KMS-11 (cell line): Measurements from ENCODE around the gene MN1.

Source experiments
- H2AFZ ChIP-seq: fragments of 200-600 bp; sonication (generic); 2 replicates; pipeline ENCODE4 v1.6.1; 2016; ENCODE audit warnings: antibody characterized with exemption, mixed run types, low read depth
- H3K27ac ChIP-seq: fragments of 200-600 bp; sonication (generic); 2 replicates; pipeline ENCODE4 v1.6.1; 2016; ENCODE audit warnings: mild to moderate bottlenecking, mixed run types
- H3K27me3 ChIP-seq: fragments of 200-600 bp; sonication (generic); 2 replicates; pipeline ENCODE4 v1.6.1; 2017; ENCODE audit warnings: mild to moderate bottlenecking, low read depth, mixed run types, moderate library complexity; ENCODE audit not compliant: insufficient read depth
- H3K36me3 ChIP-seq: fragments of 200-600 bp; sonication (generic); 2 replicates; pipeline ENCODE4 v1.6.1; 2017; ENCODE audit warnings: mild to moderate bottlenecking, mixed run types; ENCODE audit not compliant: insufficient read depth
- H3K4me1 ChIP-seq: fragments of 200-600 bp; sonication (generic); 2 replicates; pipeline ENCODE4 v1.6.1; 2016; ENCODE audit warnings: mild to moderate bottlenecking, low read depth, mixed run types; ENCODE audit not compliant: poor library complexity, severe bottlenecking
- H3K4me2 ChIP-seq: fragments of 200-600 bp; sonication (generic); 2 replicates; pipeline ENCODE4 v1.7.0; 2016; ENCODE audit warnings: mild to moderate bottlenecking, mixed run types
- H3K4me3 ChIP-seq: fragments of 200-600 bp; sonication (generic); IDR thresholded peaks from 2 replicates; pipeline ENCODE4 v1.6.1; 2017; ENCODE audit warnings: low read depth, low read length, mixed read lengths; ENCODE audit not compliant: insufficient read depth
- H3K79me2 ChIP-seq: fragments of 200-600 bp; sonication (generic); 2 replicates; pipeline ENCODE4 v1.6.1; 2016; ENCODE audit warnings: low read depth, mixed run types; ENCODE audit not compliant: insufficient read depth
- H3K9ac ChIP-seq: fragments of 200-600 bp; sonication (generic); 2 replicates; pipeline ENCODE4 v1.6.1; 2016; ENCODE audit warnings: mild to moderate bottlenecking, mixed run types
- H4K20me1 ChIP-seq: fragments of 200-600 bp; sonication (generic); 2 replicates; pipeline ENCODE4 v1.6.1; 2016; ENCODE audit warnings: mild to moderate bottlenecking, mixed run types; ENCODE audit not compliant: insufficient read depth
- CTCF ChIP-seq: fragments of 200-600 bp; sonication (generic); conservative IDR thresholded peaks from 2 replicates; pipeline ENCODE4 v1.6.1; 2017; ENCODE audit warnings: low read depth, mild to moderate bottlenecking, antibody characterized with exemption, low read length, moderate library complexity, mixed read lengths

MN1 gene

DNA sequence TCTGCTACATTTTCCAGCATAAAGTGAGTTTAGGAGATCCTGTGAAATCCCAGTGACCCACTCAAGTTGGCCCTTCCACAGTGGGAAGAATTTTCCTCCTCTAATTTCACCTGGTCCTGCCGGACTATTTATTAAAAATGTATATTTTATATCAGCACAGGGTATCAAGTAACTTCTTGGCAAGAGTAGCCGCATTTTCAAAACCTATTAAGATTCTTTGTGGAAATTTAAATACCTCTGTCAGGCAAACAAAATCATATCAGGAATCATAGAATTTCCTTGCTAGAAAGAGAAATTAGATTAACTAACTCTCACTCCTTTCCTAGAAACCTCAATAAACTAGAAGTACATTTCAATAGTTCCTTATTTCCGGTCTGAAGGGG lies 9.7 kb downstream of the MN1 start:
- Histone ChIP-seq H2AFZ (no peak overlapping the region), H4K20me1 (no peaks in the 10 kb centered on the region), H3K4me2 (no peak overlapping the region), H3K79me2 (no peaks in the 10 kb centered on the region), H3K36me3 (no peaks in the 10 kb centered on the region), H3K4me1 (no peaks in the 10 kb centered on the region), H3K4me3 (no peak overlapping the region), H3K9ac (no peak overlapping the region), H3K27ac (no peak overlapping the region), H3K27me3 (0 out of 2 replicates have a peak, but pooled peaks cover 8% of the 10 kb centered on the region)
- no peak for TF ChIP-seq CTCF

DNA sequence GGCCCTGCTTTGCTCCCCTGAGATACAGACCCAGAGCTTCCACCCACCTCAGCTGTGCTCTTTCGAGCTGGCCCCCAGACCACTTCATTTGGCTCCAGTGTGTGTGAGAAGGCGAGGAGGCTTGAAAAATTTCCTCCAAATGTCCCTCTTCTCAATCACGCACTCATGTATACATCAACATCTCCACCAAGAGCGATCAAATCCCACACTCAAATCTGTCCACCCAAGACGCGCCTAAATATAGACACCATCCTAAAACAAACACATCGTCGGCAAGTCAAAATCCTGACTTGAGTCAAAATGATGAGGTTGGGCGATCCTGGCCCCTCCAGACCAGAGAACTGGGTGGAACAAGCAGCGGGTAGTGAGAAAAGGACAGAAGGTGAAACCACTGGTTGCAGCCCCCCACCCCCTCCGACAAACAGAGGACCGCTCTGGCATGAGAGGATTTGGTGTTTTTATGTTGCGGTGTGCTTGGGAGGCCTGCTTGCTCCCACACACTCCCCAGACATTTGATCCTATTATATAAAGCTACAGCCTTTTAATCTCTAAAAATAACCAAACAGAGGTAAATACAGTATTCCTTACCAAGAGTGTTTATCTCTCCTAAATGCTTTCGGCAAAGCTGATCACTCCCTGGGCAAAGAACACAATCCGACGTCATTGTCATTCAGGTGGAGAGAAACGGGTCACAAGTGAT lies 10.2 kb downstream of the MN1 start:
- Histone ChIP-seq H3K4me1 (no peaks in the 10 kb centered on the region), H3K9ac (no peak overlapping the region), H3K36me3 (no peaks in the 10 kb centered on the region), H3K27me3 (0 out of 2 replicates have a peak, but pooled peaks cover 8% of the 10 kb centered on the region), H4K20me1 (no peaks in the 10 kb centered on the region), H3K4me3 (no peak overlapping the region), H3K4me2 (no peak overlapping the region), H3K79me2 (no peaks in the 10 kb centered on the region), H2AFZ (no peak overlapping the region), H3K27ac (no peak overlapping the region)
- TF ChIP-seq CTCF: no peak

DNA sequence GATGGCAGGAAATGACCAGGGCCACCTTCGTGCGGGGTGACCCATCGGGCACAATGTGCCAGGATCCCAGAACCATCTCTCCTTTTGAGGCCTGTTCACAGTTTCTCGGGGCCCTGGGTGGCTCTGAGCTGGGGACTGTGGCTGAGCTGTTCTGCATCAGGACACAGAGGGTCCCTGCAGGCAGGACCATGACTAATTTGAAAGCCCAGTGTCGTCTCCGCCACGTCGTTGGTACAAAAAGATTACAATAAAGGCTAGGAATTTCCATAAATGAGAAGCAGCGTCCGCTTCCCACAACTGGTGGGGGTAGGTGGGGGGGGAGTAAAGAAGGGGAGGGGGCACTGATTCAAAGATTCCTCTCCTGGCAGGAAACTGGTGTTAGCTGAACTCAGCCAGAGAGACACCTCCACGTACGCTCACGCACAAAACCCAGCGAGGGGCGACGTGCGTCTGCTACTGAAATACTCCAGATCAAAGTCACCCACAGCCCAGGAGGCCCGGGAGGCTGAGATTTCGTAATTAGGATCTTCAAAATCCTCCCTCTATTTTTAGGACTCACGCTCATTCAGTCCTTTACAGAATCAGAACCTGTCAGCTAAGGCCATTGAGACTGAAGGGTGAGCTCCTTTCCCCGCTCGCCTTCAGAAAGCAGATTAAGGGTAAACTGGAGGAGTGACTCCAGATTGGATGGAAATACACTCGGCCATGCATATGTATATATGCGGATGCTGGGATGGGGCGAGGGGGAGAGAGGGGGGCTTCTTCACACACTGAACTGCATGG lies 11.0 kb downstream of the MN1 start:
- no peak overlapping the region for H2AFZ ChIP-seq
- H3K4me3 ChIP-seq: no peak overlapping the region
- H3K79me2 ChIP-seq: no peaks in the 10 kb centered on the region
- no peak overlapping the region for H3K4me2 ChIP-seq
- 0 out of 2 replicates have a peak, but pooled peaks cover 8% of the 10 kb centered on the region for H3K27me3 ChIP-seq
- no peak for TF ChIP-seq CTCF
- H3K36me3 ChIP-seq: no peaks in the 10 kb centered on the region
- no peaks in the 10 kb centered on the region for H3K4me1 ChIP-seq
- no peak overlapping the region for H3K27ac ChIP-seq
- no peaks in the 10 kb centered on the region for H4K20me1 ChIP-seq
- no peak overlapping the region for H3K9ac ChIP-seq

GRCh38 chr22:27788500-27789288 lies 12.9 kb downstream of the MN1 start:
- Histone ChIP-seq H3K79me2 (no peaks in the 10 kb centered on the region), H3K4me3 (no peak overlapping the region), H3K36me3 (no peaks in the 10 kb centered on the region), H4K20me1 (no peaks in the 10 kb centered on the region), H3K4me1 (no peaks in the 10 kb centered on the region), H3K27me3 (0 out of 2 replicates have a peak, but pooled peaks cover 11% of the 10 kb centered on the region), H3K9ac (no peak overlapping the region), H3K4me2 (no peak overlapping the region), H3K27ac (no peak overlapping the region), H2AFZ (no peak overlapping the region)
- no peak for TF ChIP-seq CTCF
